Epithelial cell of prostate (primary cell): ENCODE data around the gene DIP2A.

Experiments used
- DNase-seq: peaks from one replicate; pipeline ENCODE4 v3.0.0-alpha.2; 2011; ENCODE audit warnings: low read depth, low spot score
- H3K27ac ChIP-seq: fragments of 450-650 bp; 2 replicates; pipeline ENCODE4 v1.5.1; 2017; ENCODE audit warnings: mild to moderate bottlenecking

The DIP2A gene

DNA sequence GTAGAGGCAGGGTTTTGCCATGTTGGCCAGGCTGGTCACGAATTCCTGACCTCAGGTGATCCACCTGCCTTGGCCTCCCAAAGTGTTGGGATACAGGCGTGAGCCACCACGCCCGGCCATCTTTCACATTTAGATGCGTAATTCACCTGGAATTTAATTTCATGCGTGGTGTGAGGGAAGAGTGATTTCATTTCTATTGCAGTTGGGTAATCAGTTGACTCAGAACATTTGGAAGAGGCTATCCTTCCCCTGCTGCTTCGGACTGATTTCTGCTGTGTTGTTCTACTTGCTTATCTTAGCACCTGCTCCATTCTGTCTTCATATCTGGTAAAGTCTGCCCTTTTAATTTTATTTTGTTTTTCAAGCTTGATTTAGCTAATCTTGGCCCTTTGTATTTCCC is 19.1 kb downstream of the DIP2A start:
- H3K27ac ChIP-seq, result peak overlapping the region; percentile 52
- DNase-seq, result no peak

DNA sequence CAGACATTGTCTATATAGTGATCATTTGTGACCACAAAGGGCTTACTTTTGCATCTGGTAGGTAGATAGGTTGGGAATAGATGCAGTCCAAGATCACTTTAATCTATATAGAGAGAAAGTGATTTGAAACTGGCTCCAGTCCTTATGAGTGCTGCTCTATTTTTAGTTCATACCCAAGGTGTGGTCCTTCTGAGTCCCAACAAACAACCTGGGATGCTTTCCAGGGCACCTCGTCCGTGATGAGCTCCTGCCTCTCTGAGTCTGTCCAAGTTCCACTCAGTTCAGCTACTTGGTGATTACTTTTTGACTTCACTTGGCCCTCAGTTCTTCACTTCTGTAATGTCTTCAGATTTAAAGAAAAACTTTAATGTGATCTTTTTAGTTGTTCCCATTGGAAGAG is 20.2 kb downstream of the DIP2A start:
- H3K27ac ChIP-seq, result no peak overlapping the region
- no peak for DNase-seq

DNA sequence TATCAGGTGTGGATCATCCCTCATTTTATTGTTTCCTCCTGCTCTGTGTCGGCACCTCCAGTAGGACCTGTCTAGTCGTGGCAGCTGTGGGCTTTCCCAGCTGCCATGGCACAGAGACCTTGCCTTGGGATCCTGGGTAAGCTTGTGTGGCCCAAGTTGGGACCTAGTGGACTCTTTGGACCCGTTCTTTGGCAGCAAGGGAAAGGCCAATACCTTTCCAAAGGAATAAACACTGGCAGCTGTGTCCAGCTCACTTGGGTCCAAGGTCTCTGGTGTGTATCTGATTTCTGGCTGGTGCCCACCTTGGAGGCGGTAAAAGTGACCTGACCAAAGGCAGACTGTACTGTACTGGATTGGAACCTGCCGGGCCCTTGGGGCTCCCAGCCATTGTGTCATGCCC is 21.8 kb downstream of the DIP2A start:
- no peak for DNase-seq
- H3K27ac ChIP-seq, result no peak overlapping the region

DNA sequence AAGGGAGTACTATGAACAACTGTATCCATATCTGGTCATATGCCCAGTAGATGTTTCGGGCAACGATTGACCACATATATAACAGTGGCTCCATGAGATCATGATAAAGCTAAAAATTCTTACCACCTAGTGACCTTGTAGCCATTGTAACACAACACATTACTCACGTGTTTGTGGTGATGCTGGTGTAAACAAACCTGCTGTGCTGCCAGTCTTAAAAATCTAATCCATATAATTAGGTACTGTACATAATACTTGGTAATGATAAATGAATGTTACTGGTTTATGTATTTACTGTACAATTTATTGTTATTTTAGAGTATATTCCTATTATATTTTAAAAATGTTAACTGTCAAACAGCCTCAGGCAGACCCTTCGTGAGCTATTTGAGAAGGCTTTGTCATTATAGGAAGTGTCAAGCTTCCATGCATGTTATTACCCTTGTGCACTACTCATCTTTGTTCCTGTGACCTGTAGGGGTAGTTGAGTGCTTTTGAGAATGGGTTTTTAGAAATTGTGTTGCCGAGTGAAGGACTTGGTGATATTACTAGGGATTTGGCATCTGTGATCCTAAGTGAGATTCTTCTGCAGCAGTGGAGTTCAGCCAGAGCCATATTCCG is 23.6 kb downstream of the DIP2A start:
- no peak for DNase-seq
- no peak overlapping the region for H3K27ac ChIP-seq

DNA sequence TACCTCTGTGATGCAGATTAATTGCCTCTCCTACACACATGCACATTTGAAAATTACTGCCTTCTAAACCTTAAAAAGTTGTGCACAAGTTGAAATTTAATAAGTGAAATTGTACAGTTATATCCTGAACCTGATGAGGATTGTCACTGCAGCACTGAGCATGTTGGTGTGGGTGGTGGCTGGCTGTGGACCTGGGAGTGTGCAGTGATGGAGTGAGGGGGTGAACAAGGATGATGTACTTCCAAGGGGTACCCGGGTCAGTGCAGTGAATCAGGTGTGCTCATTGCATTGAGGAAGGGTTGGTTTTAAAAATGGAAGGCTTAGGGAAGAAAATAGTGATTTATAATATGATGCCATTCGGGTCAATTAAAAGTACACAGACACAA is 24.1 kb downstream of the DIP2A start:
- no peak overlapping the region for H3K27ac ChIP-seq
- no peak for DNase-seq

DNA sequence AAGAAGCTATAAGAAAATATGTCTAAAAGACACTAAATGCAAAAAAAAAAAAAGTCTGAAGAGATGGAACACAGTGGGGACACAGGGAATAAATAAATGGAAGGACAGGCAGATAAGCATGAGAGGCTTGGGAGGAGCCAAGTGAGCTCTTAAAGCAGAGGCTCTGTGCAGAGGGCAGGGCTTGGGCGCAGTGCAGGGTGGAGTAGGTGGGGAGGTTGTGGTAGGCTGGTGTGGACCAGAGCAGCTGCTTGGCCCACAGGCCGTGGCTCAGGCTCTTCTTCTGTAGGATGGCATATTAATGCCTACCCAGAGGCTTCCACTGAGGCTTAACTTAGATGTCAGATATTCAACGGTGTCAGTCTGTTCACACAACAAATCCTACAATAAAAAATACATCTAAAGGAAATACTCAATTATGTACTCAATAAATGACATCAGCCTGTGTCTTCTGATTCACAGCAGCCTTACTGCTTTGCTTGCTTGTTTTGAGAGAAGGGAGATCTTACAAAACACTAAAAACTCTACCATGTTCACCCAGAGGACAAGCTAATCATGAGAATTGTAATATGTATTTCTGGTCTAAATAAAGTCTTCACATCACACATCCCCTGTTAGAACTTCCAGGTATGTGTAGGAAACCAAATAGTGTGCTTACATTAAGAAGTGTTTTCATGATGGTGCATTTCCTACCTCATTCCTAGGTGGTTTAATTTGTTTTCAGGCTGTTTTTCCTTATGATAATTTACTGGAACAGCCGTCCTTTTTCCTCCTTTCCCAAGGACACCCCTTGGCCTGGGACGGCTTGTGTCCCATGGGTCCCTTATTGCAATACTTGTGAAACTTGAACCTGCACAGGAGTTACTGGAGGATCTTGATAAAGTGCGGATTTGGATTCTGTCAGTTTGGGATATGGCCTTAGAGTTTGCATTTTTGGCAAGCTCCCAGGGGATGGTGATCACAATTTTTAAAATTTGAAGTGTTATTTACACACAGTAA is 24.9 kb downstream of the DIP2A start:
- no peak overlapping the region for H3K27ac ChIP-seq
- no peak for DNase-seq

DNA sequence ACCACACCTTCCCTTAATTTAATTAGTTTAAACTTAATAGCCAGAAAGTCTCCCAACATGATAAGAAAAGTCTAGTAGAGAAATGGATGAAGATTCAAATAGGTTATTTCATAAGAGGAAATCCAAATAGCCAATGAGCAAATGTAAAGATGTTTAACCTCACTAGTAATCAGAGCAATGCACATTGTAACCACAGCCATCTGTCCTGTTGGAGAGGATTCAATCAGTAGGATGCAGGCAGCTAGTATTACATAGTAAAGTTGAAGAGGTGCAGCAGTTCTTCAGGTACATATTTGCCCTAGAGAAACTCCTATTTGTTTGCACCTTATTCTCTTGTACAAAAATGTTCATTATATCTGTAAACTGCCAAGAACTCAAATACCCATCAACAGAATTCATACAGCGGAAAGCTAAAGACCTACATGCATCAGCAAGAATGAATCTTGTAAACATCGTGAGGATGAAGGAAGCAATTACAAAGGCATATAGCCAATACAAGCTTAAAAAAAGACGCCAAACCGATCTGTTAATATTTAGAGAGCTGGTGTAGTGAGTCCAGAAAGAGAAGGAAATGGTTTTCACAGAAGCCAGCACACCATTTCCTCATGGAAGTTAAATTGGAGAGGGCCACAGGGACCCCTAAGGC is 27.9 kb downstream of the DIP2A start:
- DNase-seq, result no peak
- H3K27ac ChIP-seq, result no peak overlapping the region

DNA sequence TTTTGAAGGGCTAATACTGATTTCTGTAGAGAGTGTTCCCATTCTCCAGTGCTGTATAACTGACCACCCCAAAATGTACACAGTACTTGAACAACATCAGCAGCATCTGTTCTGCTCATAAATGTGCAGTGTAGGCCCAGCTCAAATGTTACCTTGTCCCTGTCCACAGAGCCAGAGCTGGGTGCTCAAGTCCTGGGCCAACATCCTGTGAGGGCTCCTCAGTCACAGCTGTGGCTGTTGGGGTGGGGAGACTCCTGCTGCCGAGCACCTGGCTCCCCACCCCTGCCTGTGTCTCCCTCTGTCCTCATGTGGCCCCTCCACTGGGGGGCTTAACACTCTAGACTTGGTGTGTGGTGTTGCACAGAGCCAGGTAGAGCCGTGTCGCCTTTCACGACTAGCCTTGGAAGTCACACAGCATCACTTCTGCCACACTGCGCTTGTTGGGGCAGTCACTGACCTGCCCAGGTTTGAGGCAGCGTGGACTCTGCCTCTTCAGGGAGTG is 30.5 kb downstream of the DIP2A start:
- H3K27ac ChIP-seq, result no peak overlapping the region
- no peak for DNase-seq

DNA sequence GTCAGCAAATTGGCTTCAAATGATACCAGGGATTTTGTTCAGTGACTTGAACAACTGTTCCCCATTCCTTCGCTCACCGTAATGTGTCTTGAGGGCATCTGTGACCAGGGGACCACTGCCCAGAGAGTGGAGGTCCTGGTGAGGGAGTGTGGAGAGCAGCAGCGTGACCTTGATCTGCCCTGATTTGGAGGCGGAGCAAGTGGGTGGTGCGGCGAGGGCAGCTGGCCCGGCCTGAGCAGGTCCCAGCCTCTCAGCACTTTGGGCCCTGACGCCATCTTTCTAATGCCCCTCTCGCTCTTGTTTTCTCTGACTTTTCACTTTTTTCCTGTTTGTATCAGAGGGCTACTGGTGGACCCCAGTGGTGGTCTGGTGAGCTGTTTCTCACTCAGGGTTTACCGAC is 31.1 kb downstream of the DIP2A start:
- DNase-seq, result no peak
- H3K27ac ChIP-seq, result no peak overlapping the region

DNA sequence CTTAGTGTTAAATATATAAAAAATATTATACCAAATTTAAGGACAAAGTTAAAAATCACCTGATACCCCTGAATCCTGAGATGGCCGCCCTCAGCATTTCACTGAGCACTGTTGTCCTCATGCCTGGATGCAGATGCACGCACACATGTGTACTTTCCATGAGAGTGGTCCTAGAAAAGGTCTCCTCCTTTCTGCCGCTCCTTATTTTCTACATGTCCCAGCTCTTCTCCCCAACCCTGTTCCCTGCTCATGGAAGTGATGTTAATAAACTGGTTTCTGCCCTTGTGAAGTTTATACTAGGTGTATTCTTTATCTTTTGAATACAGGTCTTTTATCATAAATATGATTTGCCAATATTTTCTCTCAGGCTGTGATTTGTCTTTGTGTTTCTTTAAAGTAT is 32.9 kb downstream of the DIP2A start:
- no peak overlapping the region for H3K27ac ChIP-seq
- no peak for DNase-seq

DNA sequence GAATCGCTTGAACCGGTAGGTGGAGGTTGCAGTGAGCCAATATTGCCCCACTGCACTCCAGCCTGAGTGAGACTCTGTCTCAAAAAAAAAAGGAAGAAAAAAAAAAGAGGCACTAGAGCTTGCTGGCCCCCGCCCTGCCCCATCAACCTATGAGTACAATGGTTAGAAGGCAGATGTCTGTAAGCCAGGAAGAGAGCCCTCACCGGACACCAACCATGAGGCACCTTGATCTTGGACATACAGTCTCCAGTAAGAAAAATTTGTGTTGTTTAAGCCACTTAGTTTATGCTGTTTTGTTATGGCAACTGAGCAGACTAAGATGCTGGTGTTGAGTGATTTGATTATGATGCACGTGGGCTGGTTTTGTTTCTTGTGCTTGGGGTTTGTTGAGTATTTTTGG is 34.2 kb downstream of the DIP2A start:
- DNase-seq, result no peak

DNA sequence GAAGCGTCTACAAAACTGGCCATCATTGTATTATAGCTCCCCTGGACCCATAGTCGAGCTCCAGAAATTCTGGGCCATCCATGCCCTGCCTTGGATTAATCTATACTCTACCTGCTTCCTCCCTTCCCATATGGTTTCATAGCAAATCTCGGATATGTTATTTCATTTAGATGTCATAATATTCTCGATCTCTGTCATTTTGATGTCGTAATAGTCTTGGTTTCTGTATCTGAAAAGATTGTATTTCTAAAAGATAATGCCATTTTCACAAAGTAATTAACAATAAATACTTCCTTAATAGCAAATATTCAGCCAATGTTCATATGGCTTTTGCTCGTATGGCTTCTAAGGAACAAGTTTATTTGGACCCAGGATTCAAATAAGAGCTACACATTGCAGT is 35.1 kb downstream of the DIP2A start:
- no peak for DNase-seq
- H3K27ac ChIP-seq, result no peak overlapping the region

More for the DNA sequence above, 34.2 kb downstream of the DIP2A start:
- H3K27ac ChIP-seq, result no peak overlapping the region

DNA sequence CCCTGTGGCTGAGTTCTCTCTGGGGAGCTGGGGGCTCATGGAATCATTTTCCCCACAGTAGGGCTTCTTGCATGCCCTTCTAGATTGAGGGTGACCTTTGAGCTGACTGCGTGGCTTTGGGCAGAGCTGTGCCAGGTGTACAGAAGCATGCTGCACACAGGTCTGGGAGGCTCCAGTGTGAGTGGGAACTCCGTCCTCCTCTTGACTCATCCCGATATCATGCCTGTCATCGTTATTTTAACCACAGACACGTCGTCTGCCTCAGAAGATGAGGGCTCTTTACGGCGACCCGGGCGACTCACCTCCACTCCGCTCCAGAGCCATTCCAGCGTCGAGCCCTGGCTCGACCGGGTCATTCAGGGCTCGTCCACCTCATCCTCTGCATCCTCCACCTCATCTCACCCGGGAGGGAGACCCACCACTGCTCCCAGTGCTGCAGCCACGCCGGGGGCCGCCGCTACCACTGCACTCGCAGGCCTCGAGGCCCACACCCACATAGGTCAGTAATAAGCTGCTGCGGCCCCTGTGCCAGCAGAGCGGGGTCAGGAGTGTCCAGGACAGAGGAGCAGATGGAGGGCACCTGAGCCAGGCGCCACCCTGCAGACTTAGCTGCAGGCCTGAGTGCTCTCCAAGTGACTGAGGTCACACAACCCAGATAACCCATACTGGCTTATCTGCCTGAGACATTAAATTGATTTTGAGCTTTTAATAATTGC is 39.8 kb downstream of the DIP2A start:
- H3K27ac ChIP-seq, result no peak overlapping the region
- no peak for DNase-seq

DNA sequence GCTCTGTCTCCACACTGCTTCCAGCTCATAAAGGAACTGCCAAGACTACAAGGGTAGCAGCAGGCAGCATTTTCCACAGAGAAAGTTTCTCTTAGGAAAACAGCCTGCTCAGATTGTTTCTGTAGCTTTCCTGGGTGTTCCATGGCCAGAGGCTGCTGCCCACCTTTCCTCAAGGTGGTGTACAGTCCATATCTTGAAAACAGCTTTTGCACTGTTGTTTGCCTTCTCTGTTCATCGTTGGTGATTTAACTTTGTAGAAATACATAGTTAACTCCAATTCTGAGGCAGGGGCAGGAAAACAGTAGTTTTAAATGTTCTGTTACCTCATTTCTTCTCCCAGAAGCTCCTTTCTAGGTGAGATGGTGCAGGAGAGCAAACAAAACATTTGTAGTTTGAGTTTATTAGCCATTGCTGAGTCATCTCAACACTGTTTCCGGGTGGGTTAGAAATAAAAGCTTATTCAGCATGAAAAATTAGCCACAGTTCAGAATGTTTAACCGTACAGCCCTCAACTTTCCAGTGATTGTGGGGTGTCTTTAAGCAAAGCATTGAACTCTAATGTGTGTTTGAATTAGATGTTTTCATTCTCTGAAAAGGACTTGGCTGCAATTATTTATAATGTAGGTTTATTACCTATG is 41.7 kb downstream of the DIP2A start:
- peak overlapping the region; percentile 31 for H3K27ac ChIP-seq
- no peak for DNase-seq

DNA sequence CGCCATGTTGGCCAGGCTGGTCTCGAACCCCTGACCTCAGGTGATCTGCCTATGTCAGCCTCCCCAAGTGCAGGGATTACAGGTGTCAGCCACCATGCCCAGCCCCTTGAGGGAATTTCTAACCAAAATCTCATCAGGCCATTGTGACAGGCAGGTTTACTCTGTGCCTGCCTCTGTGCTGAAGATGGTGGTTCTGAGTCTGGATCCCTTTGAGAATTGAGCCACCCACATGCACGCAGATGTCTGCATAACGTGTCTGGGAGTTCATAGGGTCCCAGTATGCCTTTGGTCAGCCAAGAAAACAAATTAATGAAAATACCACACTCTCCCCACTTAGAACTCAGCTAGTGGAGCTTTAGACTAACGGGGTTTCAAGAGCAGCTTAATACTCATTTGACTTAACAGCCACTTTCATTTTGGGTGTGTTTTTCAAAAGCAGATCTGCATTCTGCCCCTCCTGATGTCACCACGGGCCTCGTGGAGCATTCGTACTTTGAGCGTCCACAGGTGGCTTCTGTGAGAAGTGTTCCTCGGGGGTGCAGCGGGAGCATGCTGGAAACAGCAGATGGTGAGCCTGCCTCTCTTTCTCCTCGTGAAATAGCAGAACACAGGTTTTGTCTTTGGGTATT is 45.3 kb downstream of the DIP2A start:
- H3K27ac ChIP-seq, result no peak overlapping the region
- no peak for DNase-seq

DNA sequence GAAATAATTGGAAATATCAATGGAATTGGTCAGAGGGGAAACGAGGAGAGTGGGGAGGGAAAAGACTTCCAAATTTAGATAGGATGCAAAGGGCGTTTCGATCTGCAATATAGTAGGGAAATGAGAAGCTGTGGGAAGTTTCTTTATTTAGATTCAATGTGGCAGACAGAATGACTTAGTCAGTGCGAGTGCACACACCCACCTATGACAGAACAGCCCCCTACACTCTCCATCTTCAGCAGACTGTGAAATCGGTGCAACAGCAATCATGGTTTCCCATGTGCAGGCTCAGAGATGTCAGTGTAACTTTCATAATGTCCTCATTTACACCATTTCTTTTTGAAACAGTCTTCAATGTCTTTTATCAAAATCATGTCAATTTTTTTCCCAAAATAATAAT is 46.0 kb downstream of the DIP2A start:
- DNase-seq, result no peak
- H3K27ac ChIP-seq, result no peak overlapping the region

DNA sequence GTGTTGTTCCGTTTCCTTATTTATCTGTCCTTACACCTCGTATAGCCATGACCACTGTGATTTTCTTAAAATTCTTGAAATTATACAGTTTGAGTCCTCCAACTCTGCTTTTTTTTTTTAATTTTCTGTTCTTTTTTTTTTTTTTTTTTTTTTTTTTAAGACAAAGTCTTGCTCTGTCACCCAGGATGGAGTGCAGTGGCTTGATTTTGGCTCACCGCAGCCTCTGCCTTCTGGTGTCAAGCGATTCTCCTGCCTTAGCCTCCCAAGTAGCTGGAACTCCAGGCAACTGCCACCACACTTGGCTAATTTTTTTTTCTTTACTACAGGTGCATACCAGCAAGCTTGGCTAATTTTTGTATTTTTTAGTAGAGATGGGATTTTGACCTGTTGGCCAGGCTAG is 48.9 kb downstream of the DIP2A start:
- no peak overlapping the region for H3K27ac ChIP-seq
- no peak for DNase-seq

DNA sequence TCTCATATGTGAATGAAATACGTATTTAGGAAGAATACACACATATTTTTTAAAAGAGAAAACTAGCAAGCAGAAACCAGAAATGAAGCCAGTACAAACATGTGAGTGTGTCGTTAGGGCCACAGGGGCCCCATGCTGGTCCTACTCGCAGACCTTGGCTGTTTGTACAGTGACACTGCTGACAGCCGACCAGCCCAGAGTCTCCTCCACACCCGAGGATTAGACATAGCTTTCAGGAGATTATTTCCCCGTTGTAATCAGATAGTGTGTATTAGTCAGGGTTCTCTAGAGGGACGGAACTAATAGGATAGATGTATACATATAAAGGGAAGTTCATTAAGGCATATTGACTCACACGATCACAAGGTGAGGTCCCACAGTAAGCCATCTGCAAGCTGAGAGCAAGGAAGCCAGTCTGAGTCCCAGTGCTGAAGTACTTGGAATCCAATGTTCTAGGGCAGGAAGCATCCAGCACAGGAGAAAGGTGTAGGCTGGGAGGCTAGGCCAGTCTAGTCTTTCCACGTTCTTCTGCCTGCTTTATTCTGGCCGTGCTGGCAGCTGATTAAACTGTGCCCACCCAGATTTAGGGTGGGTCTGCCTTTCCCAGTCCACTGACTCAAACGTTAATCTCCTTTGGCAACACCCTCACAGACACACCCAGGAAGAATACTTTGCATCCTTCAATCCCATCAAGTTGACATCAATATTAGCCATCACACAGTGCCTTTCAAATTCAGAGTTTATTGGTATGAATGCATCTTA is 51.2 kb downstream of the DIP2A start:
- H3K27ac ChIP-seq, result peak overlapping the region; percentile 90

DNA sequence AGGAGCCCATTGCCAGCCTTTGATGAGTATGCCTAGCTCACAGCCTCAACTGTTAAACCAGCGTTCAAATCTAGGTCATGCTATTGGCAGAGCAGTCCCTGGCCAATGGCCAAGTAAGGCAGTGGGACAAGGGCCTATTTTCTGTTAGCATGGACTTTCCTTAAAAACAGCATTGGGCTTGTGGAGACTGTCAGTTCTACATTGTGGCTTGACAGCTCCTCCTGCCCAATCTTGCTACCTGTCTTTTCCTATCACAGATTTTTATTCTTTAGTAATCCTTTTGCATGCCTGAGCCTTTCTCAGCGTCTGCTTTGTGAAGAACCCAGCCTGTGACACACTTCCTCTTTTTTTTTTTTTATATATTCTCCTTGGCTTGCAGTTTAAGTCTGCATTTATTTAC is 56.4 kb downstream of the DIP2A start:
- peak; percentile 33 for DNase-seq

More for the DNA sequence above, 51.2 kb downstream of the DIP2A start:
- peak; percentile 67 for DNase-seq

More for the DNA sequence above, 56.4 kb downstream of the DIP2A start:
- peak overlapping the region; percentile 39 for H3K27ac ChIP-seq
